Astrocyte (in vitro differentiated cells and primary cell): ENCODE data around the gene ARHGAP19. TPM values are rescaled to one million over a fixed set of nuclear protein-coding genes. Genes with fewer than 3 reads are reported as not detected.

ENCODE experiments used
- DNase-seq: peaks from one replicate; pipeline ENCODE4 v3.0.0-alpha.2; 2010; ENCODE audit warnings: low read depth
- FAIRE-seq: peaks from 2 replicates; lab custom pipeline; 2011; peaks lifted over from hg19 to GRCh38; lab: Jason Lieb, UNC
- H2AFZ ChIP-seq: 2 replicates; pipeline ENCODE4 v1.6.0; 2012; ENCODE audit warnings: low read depth, low read length, inconsistent platforms
- H3K27ac ChIP-seq: 2 replicates; pipeline ENCODE4 v1.5.1; 2011; ENCODE audit warnings: low read depth, low read length, inconsistent platforms
- H3K27me3 ChIP-seq: 2 replicates; pipeline ENCODE4 v1.6.0; 2011; ENCODE audit warnings: low read length, inconsistent platforms; ENCODE audit not compliant: insufficient read depth
- H3K36me3 ChIP-seq: 2 replicates; pipeline ENCODE4 v1.5.1; 2011; ENCODE audit warnings: low read length, inconsistent platforms; ENCODE audit not compliant: insufficient read depth
- H3K4me1 ChIP-seq: 2 replicates; pipeline ENCODE4 v1.5.1; 2011; ENCODE audit warnings: low read length, inconsistent platforms; ENCODE audit not compliant: insufficient read depth
- H3K4me2 ChIP-seq: 2 replicates; pipeline ENCODE4 v1.6.0; 2012; ENCODE audit warnings: low read length, inconsistent platforms
- H3K4me3 ChIP-seq: 2 replicates; pipeline ENCODE4 v1.5.1; 2011; ENCODE audit warnings: low read depth, mild to moderate bottlenecking, low read length, inconsistent platforms; ENCODE audit not compliant: insufficient read depth
- H3K79me2 ChIP-seq: 2 replicates; pipeline ENCODE4 v1.6.0; 2012; ENCODE audit warnings: mild to moderate bottlenecking, low read length, inconsistent platforms; ENCODE audit not compliant: insufficient read depth
- H3K9ac ChIP-seq: 2 replicates; pipeline ENCODE4 v1.6.0; 2012; ENCODE audit warnings: mild to moderate bottlenecking, low read length, inconsistent platforms
- H3K9me3 ChIP-seq: 2 replicates; pipeline ENCODE4 v1.5.1; 2012; ENCODE audit warnings: low read depth, mild to moderate bottlenecking, low read length, inconsistent platforms; ENCODE audit not compliant: insufficient read depth
- H4K20me1 ChIP-seq: 2 replicates; pipeline ENCODE4 v1.6.0; 2012; ENCODE audit warnings: low read length, inconsistent platforms; ENCODE audit not compliant: insufficient read depth
- H3K27ac Mint-ChIP-seq: one replicate; pipeline ENCODE4 v1.8.0; 2021; ENCODE audit warnings: mild to moderate bottlenecking, mixed read lengths; ENCODE audit not compliant: unreplicated experiment
- H3K27me3 Mint-ChIP-seq: one replicate; pipeline ENCODE4 v1.8.0; 2021; ENCODE audit warnings: low read depth, mixed read lengths; ENCODE audit not compliant: unreplicated experiment
- H3K36me3 Mint-ChIP-seq: one replicate; pipeline ENCODE4 v1.8.0; 2021; ENCODE audit warnings: low read depth, mixed read lengths; ENCODE audit not compliant: unreplicated experiment
- H3K4me1 Mint-ChIP-seq: one replicate; pipeline ENCODE4 v1.8.0; 2021; ENCODE audit warnings: low read depth, mixed read lengths; ENCODE audit not compliant: unreplicated experiment
- H3K4me3 Mint-ChIP-seq: one replicate; pipeline ENCODE4 v1.8.0; 2021; ENCODE audit warnings: mild to moderate bottlenecking, moderate library complexity, mixed read lengths; ENCODE audit not compliant: unreplicated experiment
- H3K9me3 Mint-ChIP-seq: one replicate; pipeline ENCODE4 v1.8.0; 2021; ENCODE audit warnings: mild to moderate bottlenecking, mixed read lengths; ENCODE audit not compliant: unreplicated experiment
- EZH2 ChIP-seq: IDR thresholded peaks from 2 replicates; pipeline ENCODE4 v1.6.1; 2012; ENCODE audit warnings: mild to moderate bottlenecking, low read length, inconsistent platforms; ENCODE audit not compliant: insufficient read depth
- total RNA-seq: library from RNA; stranded (reverse); gene quantifications from 2 replicates; pipeline ENCODE4 v1.2.1, GENCODE V29; 2021
- TF ChIP-seq, protein P1 (sequence below): IDR thresholded peaks from 2 replicates; pipeline ENCODE4 v1.5.1; 2011; ENCODE audit warnings: low read depth, mild to moderate bottlenecking, inconsistent platforms, low read length, moderate library complexity; ENCODE audit not compliant: insufficient read depth

The ARHGAP19 gene
- total RNA-seq, 1 donor from 2014 or later: 9.0 TPM

- Histone ChIP-seq H3K9ac (peak overlapping the region; percentile 98), H3K4me1 (peaks cover 11% of the 10 kb centered on the region), H3K27ac (peak overlapping the region; percentile 19), H3K36me3 (no peaks in the 10 kb centered on the region), H3K27me3 (peaks cover 22% of the 10 kb centered on the region), H4K20me1 (peaks cover 7% of the 10 kb centered on the region), H3K9me3 (no peaks in the 10 kb centered on the region), H3K79me2 (peaks cover 7% of the 10 kb centered on the region), H2AFZ (peak overlapping the region; percentile 96), H3K4me3 (peak overlapping the region; percentile 72), H3K4me2 (peak overlapping the region; percentile 84)
- Mint-ChIP-seq H3K36me3 (peaks cover 9% of the 10 kb centered on the region), H3K27me3 (peaks cover 9% of the 10 kb centered on the region), H3K27ac (peak overlapping the region; percentile 91), H3K4me1 (peaks cover 31% of the 10 kb centered on the region), H3K9me3 (peaks cover 2% of the 10 kb centered on the region), H3K4me3 (peak overlapping the region; percentile 92)
- TF ChIP-seq EZH2: no peak
- TF ChIP-seq, protein P1, sequence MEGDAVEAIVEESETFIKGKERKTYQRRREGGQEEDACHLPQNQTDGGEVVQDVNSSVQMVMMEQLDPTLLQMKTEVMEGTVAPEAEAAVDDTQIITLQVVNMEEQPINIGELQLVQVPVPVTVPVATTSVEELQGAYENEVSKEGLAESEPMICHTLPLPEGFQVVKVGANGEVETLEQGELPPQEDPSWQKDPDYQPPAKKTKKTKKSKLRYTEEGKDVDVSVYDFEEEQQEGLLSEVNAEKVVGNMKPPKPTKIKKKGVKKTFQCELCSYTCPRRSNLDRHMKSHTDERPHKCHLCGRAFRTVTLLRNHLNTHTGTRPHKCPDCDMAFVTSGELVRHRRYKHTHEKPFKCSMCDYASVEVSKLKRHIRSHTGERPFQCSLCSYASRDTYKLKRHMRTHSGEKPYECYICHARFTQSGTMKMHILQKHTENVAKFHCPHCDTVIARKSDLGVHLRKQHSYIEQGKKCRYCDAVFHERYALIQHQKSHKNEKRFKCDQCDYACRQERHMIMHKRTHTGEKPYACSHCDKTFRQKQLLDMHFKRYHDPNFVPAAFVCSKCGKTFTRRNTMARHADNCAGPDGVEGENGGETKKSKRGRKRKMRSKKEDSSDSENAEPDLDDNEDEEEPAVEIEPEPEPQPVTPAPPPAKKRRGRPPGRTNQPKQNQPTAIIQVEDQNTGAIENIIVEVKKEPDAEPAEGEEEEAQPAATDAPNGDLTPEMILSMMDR: no peak
- FAIRE-seq: no peak
- peak; percentile 67 for DNase-seq
These were observed 40.3 kb upstream of the ARHGAP19 start for GRCh38 chr10:97332591-97333350.

DNA sequence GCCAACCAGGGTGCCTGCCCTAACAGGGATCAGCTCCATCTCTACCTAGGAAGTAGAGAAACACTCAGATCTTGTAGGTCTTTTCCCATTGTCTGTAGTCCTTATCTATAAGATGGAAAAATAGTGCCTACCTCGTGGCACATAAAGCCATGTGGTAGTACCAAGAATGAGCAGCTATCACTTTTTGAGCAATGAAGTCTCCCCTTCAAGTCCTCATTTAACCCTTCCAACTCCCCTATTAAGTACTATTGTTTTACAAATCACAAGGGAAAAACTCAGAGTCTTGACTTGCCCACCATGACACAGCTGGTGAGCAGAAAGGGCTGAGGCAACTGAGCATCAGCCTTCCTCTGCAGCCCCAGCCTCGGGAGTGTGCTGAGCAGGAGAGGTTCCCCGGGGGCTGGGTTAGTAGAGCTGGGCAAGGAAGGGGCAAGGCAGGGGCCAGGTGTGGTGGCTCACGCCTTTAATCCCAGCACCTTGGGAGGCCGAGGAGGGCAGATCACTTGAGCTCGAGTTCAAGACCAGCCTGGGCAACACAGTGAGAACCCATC is 38.8 kb upstream of the ARHGAP19 start:
- no peak overlapping the region for H3K4me3 ChIP-seq
- H3K27ac Mint-ChIP-seq: no peak overlapping the region

More for the DNA sequence above, 38.8 kb upstream of the ARHGAP19 start:
- Histone ChIP-seq H3K79me2 (peaks cover 7% of the 10 kb centered on the region), H4K20me1 (peaks cover 7% of the 10 kb centered on the region), H3K27ac (no peak overlapping the region), H3K36me3 (no peaks in the 10 kb centered on the region), H3K4me2 (no peak overlapping the region), H3K9ac (no peak overlapping the region), H3K4me1 (peaks cover 11% of the 10 kb centered on the region), H2AFZ (no peak overlapping the region), H3K27me3 (peaks cover 6% of the 10 kb centered on the region), H3K9me3 (no peaks in the 10 kb centered on the region)
- peaks cover 20% of the 10 kb centered on the region for H3K4me1 Mint-ChIP-seq
- FAIRE-seq: no peak
- no peak for TF ChIP-seq EZH2
- TF ChIP-seq, protein P1: no peak
- H3K9me3 Mint-ChIP-seq: peaks cover 2% of the 10 kb centered on the region
- peak overlapping the region; percentile 92 for H3K4me3 Mint-ChIP-seq
- no peak for DNase-seq
- H3K36me3 Mint-ChIP-seq: peaks cover 9% of the 10 kb centered on the region
- H3K27me3 Mint-ChIP-seq: no peaks in the 10 kb centered on the region
